H9 (cell line): ENCODE data around the gene SERPIND1. TPM values are rescaled to one million over a fixed set of nuclear protein-coding genes. Genes with fewer than 3 reads are reported as not detected.

Experiments
- DNase-seq: peaks from one replicate; pipeline ENCODE4 v3.0.0-alpha.2; 2017
- H2AFZ ChIP-seq: one replicate; pipeline ENCODE4 v1.6.1; 2013; ENCODE audit warnings: mild to moderate bottlenecking, low read length, control low read depth, moderate library complexity
- H2AK5ac ChIP-seq: 2 replicates; pipeline ENCODE4 v1.6.1; 2013; ENCODE audit warnings: low read length, control low read depth, mixed read lengths; ENCODE audit not compliant: insufficient read length
- H2BK120ac ChIP-seq: one replicate; pipeline ENCODE4 v1.6.1; 2013; ENCODE audit warnings: low read depth, mild to moderate bottlenecking, low read length, control low read depth, inconsistent platforms; ENCODE audit not compliant: poor library complexity, severe bottlenecking
- H2BK12ac ChIP-seq: 2 replicates; pipeline ENCODE4 v1.6.1; 2013; ENCODE audit warnings: low read length, control low read depth, mixed read lengths, low read depth; ENCODE audit not compliant: insufficient read length
- H2BK15ac ChIP-seq: 2 replicates; pipeline ENCODE4 v1.6.1; 2013; ENCODE audit warnings: low read depth, low read length, control low read depth
- H2BK20ac ChIP-seq: one replicate; pipeline ENCODE4 v1.6.1; 2013; ENCODE audit warnings: low read depth, mild to moderate bottlenecking, low read length, control low read depth, inconsistent platforms; ENCODE audit not compliant: poor library complexity, severe bottlenecking
- H2BK5ac ChIP-seq: 2 replicates; pipeline ENCODE4 v1.6.1; 2013; ENCODE audit warnings: low read length, control low read depth, mixed read lengths; ENCODE audit not compliant: insufficient read length
- H3K14ac ChIP-seq: 2 replicates; pipeline ENCODE4 v1.6.1; 2013; ENCODE audit warnings: low read length, control low read depth; ENCODE audit not compliant: insufficient read depth
- H3K18ac ChIP-seq: 2 replicates; pipeline ENCODE4 v1.6.1; 2013; ENCODE audit warnings: low read depth, mild to moderate bottlenecking, mixed read lengths, low read length, control low read depth; ENCODE audit not compliant: insufficient read length
- H3K23ac ChIP-seq: 2 replicates; pipeline ENCODE4 v1.6.1; 2013; ENCODE audit warnings: low read length, control low read depth, mixed read lengths, low read depth; ENCODE audit not compliant: insufficient read length
- H3K23me2 ChIP-seq: 2 replicates; pipeline ENCODE4 v1.6.1; 2013; ENCODE audit warnings: low read depth, mild to moderate bottlenecking, mixed read lengths, low read length, control low read depth; ENCODE audit not compliant: insufficient read length, poor library complexity, severe bottlenecking
- H3K27ac ChIP-seq: 2 replicates; pipeline ENCODE4 v1.5.1; 2013; ENCODE audit warnings: low read length, control low read depth, mixed read lengths, low read depth; ENCODE audit not compliant: insufficient read length
- H3K27me3 ChIP-seq: 2 replicates; pipeline ENCODE4 v1.6.1; 2013; ENCODE audit warnings: low read length, control low read depth, inconsistent platforms; ENCODE audit not compliant: insufficient read depth
- H3K4ac ChIP-seq: 2 replicates; pipeline ENCODE4 v1.6.1; 2013; ENCODE audit warnings: low read depth, mild to moderate bottlenecking, control low read depth, inconsistent platforms, low read length, moderate library complexity
- H3K4me1 ChIP-seq: 2 replicates; pipeline ENCODE4 v1.6.1; 2013; ENCODE audit warnings: low read length, control low read depth, inconsistent platforms; ENCODE audit not compliant: insufficient read depth
- H3K4me2 ChIP-seq: 2 replicates; pipeline ENCODE4 v1.6.1; 2013; ENCODE audit warnings: low read length, control low read depth, mixed read lengths; ENCODE audit not compliant: insufficient read length, insufficient read depth
- H3K56ac ChIP-seq: 2 replicates; pipeline ENCODE4 v1.6.1; 2013; ENCODE audit warnings: low read depth, mild to moderate bottlenecking, mixed read lengths, low read length, control low read depth; ENCODE audit not compliant: insufficient read length
- H3K79me1 ChIP-seq: 2 replicates; pipeline ENCODE4 v1.6.1; 2013; ENCODE audit warnings: low read depth, mild to moderate bottlenecking, moderate library complexity, low read length, control low read depth, inconsistent platforms; ENCODE audit not compliant: insufficient read depth, poor library complexity, severe bottlenecking
- H3K79me2 ChIP-seq: 2 replicates; pipeline ENCODE4 v1.6.1; 2013; ENCODE audit warnings: low read length, control low read depth, inconsistent platforms; ENCODE audit not compliant: insufficient read depth
- H3K9ac ChIP-seq: 2 replicates; pipeline ENCODE4 v1.6.1; 2013; ENCODE audit warnings: low read length, control low read depth, mixed read lengths; ENCODE audit not compliant: insufficient read length; ENCODE audit errors: extremely low read depth
- H3K9me3 ChIP-seq: one replicate; pipeline ENCODE4 v1.6.1; 2013; ENCODE audit warnings: low read depth, low read length, inconsistent platforms; ENCODE audit not compliant: control insufficient read depth
- H3T11ph ChIP-seq: one replicate; pipeline ENCODE4 v1.6.1; 2013; ENCODE audit warnings: mild to moderate bottlenecking, low read length, control low read depth, inconsistent platforms
- H4K20me1 ChIP-seq: one replicate; pipeline ENCODE4 v1.6.1; 2013; ENCODE audit not compliant: control insufficient read depth, insufficient read length, insufficient read depth
- H4K5ac ChIP-seq: 2 replicates; pipeline ENCODE4 v1.6.1; 2013; ENCODE audit warnings: low read depth, mild to moderate bottlenecking, mixed read lengths, low read length, control low read depth; ENCODE audit not compliant: insufficient read length
- H4K8ac ChIP-seq: replicated peaks from 2 replicates; pipeline ENCODE4 v1.6.1; 2013; ENCODE audit warnings: low read length, control low read depth, mixed read lengths, low read depth; ENCODE audit not compliant: insufficient read length
- H4K91ac ChIP-seq: 2 replicates; pipeline ENCODE4 v1.6.1; 2013; ENCODE audit warnings: low read depth, mild to moderate bottlenecking, moderate library complexity, mixed read lengths, low read length, control low read depth; ENCODE audit not compliant: insufficient read length
- H3K27ac Mint-ChIP-seq, 3 experiments: 2 replicates in 2 of 3; 3 replicates in 1 of 3; pipeline ENCODE4 v1.8.0; 2020 to 2021; ENCODE audit warnings: mixed read lengths in 3 of 3, mild to moderate bottlenecking in 1 of 3, moderate library complexity in 1 of 3
- H3K27me3 Mint-ChIP-seq: 2 replicates; pipeline ENCODE4 v1.8.0; 2021; ENCODE audit warnings: low read depth, mild to moderate bottlenecking, moderate library complexity, mixed read lengths
- H3K36me3 Mint-ChIP-seq, 3 experiments: 2 replicates in 2 of 3; 3 replicates in 1 of 3; pipeline ENCODE4 v1.8.0; 2020 to 2021; ENCODE audit warnings: low read depth in 3 of 3, mixed read lengths in 3 of 3; ENCODE audit not compliant: insufficient read depth in 1 of 3
- H3K4me1 Mint-ChIP-seq, 2 experiments: 2 replicates each; pipeline ENCODE4 v1.8.0; 2020; ENCODE audit warnings: mixed read lengths in 2 of 2
- H3K4me3 Mint-ChIP-seq, 2 experiments: 2 replicates in 1 of 2; 3 replicates in 1 of 2; pipeline ENCODE4 v1.8.0; 2020 to 2021; ENCODE audit warnings: mild to moderate bottlenecking in 2 of 2, mixed read lengths in 2 of 2, moderate library complexity in 1 of 2
- H3K9me3 Mint-ChIP-seq, 2 experiments: 2 replicates in 1 of 2; 3 replicates in 1 of 2; pipeline ENCODE4 v1.8.0; 2020; ENCODE audit warnings: mild to moderate bottlenecking in 2 of 2, mixed read lengths in 2 of 2, moderate library complexity in 1 of 2
- CTCF ChIP-seq: fragments of 200-600 bp; sonication (generic); conservative IDR thresholded peaks from 3 replicates; pipeline ENCODE4 v1.8.0; 2021; ENCODE audit warnings: antibody characterized with exemption, mild to moderate bottlenecking
- WGBS: extraction: QIAGEN DNeasy Blood & Tissue Kit; methylation state at CpG from one replicate; pipeline ENCODE4 v1.1.7; 2013; ENCODE audit warnings: missing lambda C conversion rate, low lambda C conversion rate, mixed read lengths; ENCODE audit not compliant: insufficient read length; ENCODE audit errors: extremely low coverage; 5-methylcytosine and 5-hydroxymethylcytosine counted together
- total RNA-seq: library from RNA; stranded (reverse); gene quantifications from 2 replicates; pipeline ENCODE4 v1.2.1, GENCODE V29; 2021

SERPIND1 gene
- total RNA-seq, 1 experiment from 2014 or later: not detected

GRCh38 chr22:20805972-20806471 is 32.1 kb downstream of the SERPIND1 start:
- H2BK5ac ChIP-seq: no peak overlapping the region
- no peaks in the 10 kb centered on the region for H3K4me1 ChIP-seq
- H2BK12ac ChIP-seq: no peak overlapping the region
- no peak overlapping the region for H3T11ph ChIP-seq
- no peak for DNase-seq
- no peak overlapping the region for H3K4ac ChIP-seq
- peak overlapping the region in 2 of 3 experiments; percentile 67 to 81; a peak in 4 of 7 replicates for H3K27ac Mint-ChIP-seq
- no peak overlapping the region for H3K56ac ChIP-seq
- no peaks in the 10 kb centered on the region for H3K27me3 Mint-ChIP-seq
- no peaks in the 10 kb centered on the region for H3K79me2 ChIP-seq
- no peak overlapping the region for H3K9ac ChIP-seq
- WGBS: no CpG with 5 or more reads among the region's 3 CpGs
- no peak overlapping the region for H2BK120ac ChIP-seq
- H2AFZ ChIP-seq: no peak overlapping the region
- H3K4me1 Mint-ChIP-seq: peaks cover 4 to 5% of the 10 kb centered on the region in 2 experiments; a peak in 3 of 4 replicates
- H3K23me2 ChIP-seq: no peaks in the 10 kb centered on the region
- H3K27ac ChIP-seq: no peak overlapping the region
- H3K23ac ChIP-seq: no peak overlapping the region
- no peaks in the 10 kb centered on the region for H3K9me3 ChIP-seq
- H2BK15ac ChIP-seq: no peak overlapping the region
- H3K18ac ChIP-seq: no peak overlapping the region
- H3K14ac ChIP-seq: no peak overlapping the region
- no peak overlapping the region for H2BK20ac ChIP-seq
- no peak overlapping the region for H3K4me3 Mint-ChIP-seq
- H3K4me2 ChIP-seq: no peak overlapping the region
- H4K20me1 ChIP-seq: no peaks in the 10 kb centered on the region
- H3K36me3 Mint-ChIP-seq: peaks cover 13 to 74% (median 42%) of the 10 kb centered on the region in 3 experiments
- H3K9me3 Mint-ChIP-seq: no peaks in the 10 kb centered on the region
- no peak overlapping the region for H4K5ac ChIP-seq
- H2AK5ac ChIP-seq: no peak overlapping the region
- TF ChIP-seq CTCF: no peak
- no peak overlapping the region for H4K91ac ChIP-seq
- H4K8ac ChIP-seq: no peak overlapping the region
- H3K27me3 ChIP-seq: no peaks in the 10 kb centered on the region
- H3K79me1 ChIP-seq: no peaks in the 10 kb centered on the region
